ENCODE measurements around the gene MSI2.
A peak's percentile ranks its signal among the peaks of the same experiment; 100 is the strongest.

Gene MSI2

DNA sequence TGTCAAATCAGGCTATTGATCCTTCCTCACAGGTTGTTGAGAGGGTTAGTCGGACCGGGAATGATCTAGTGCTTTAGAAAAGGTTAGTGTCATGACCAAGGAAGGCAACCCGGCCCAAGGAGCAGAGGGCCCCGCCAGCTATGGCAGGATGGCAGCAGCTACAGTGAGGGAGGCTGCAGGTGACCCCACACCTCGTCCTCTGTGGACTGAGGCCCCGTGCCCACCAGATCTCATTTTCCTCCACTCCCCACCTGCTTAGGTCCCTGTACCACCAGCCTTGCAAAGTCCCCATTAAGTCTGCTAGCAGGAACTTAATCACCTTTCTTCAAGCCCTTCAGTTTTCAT is 381.3 kb downstream of the MSI2 start:
- H3K36me3 ChIP-seq = peaks cover 43% of the 10 kb centered on the region
- H3K4me3 ChIP-seq (ENCODE audit: low read depth, low read length) = no peak overlapping the region
- DNase-seq = no peak
- TF ChIP-seq, protein P1, sequence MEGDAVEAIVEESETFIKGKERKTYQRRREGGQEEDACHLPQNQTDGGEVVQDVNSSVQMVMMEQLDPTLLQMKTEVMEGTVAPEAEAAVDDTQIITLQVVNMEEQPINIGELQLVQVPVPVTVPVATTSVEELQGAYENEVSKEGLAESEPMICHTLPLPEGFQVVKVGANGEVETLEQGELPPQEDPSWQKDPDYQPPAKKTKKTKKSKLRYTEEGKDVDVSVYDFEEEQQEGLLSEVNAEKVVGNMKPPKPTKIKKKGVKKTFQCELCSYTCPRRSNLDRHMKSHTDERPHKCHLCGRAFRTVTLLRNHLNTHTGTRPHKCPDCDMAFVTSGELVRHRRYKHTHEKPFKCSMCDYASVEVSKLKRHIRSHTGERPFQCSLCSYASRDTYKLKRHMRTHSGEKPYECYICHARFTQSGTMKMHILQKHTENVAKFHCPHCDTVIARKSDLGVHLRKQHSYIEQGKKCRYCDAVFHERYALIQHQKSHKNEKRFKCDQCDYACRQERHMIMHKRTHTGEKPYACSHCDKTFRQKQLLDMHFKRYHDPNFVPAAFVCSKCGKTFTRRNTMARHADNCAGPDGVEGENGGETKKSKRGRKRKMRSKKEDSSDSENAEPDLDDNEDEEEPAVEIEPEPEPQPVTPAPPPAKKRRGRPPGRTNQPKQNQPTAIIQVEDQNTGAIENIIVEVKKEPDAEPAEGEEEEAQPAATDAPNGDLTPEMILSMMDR (IDR thresholded peaks at IDR 0.05; ENCODE audit: low read depth, low read length) = no peak
- no peaks in the 10 kb centered on the region for H3K27me3 ChIP-seq
- no peaks in the 10 kb centered on the region for H3K9me3 ChIP-seq
- peaks cover 33% of the 10 kb centered on the region for H3K4me1 ChIP-seq

- no peak overlapping the region for H3K4me3 ChIP-seq (ENCODE audit: low read depth, low read length)
- H3K9me3 ChIP-seq = no peaks in the 10 kb centered on the region
- TF ChIP-seq, protein P1 (IDR thresholded peaks at IDR 0.05; ENCODE audit: low read depth, low read length) = no peak
- no peak for DNase-seq
- no peaks in the 10 kb centered on the region for H3K27me3 ChIP-seq
- H3K36me3 ChIP-seq = peaks cover 41% of the 10 kb centered on the region
- H3K4me1 ChIP-seq = peaks cover 40% of the 10 kb centered on the region
These were observed 382.0 kb downstream of the MSI2 start for GRCh38 chr17:57638284-57638683.

GRCh38 chr17:57639381-57639780 is 383.1 kb downstream of the MSI2 start:
- H3K4me3 ChIP-seq (ENCODE audit: low read depth, low read length) = no peak overlapping the region
- no peaks in the 10 kb centered on the region for H3K27me3 ChIP-seq
- TF ChIP-seq, protein P1 (IDR thresholded peaks at IDR 0.05; ENCODE audit: low read depth, low read length) = no peak
- peaks cover 44% of the 10 kb centered on the region for H3K4me1 ChIP-seq
- no peaks in the 10 kb centered on the region for H3K9me3 ChIP-seq
- DNase-seq = peak; percentile 48
- peaks cover 31% of the 10 kb centered on the region for H3K36me3 ChIP-seq

- peaks cover 44% of the 10 kb centered on the region for H3K4me1 ChIP-seq
These were observed 383.8 kb downstream of the MSI2 start for GRCh38 chr17:57640079-57640478.

DNA sequence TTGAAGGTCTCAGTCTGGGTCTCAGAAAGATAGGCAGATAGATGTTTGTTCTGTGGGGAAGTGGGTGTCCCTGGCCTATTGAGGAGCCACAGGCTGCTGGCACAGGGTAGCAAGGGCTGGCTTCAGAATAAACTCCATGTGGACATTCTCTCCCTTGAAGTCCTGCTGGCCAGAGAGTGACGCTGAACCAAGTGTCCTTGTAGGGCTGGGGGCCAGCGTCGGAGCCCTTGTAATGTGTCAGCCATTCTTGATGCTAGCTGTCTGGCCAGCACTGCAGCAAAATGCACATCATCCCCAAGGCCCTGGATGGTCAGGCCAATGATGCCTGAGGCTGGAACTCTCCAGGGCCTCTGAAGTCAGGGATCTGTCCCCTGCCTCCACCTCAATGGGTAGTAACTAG is 385.4 kb downstream of the MSI2 start:
- Histone ChIP-seq H3K9me3 (no peaks in the 10 kb centered on the region), H3K4me3 (ENCODE audit: low read depth, low read length) (no peak overlapping the region), H3K36me3 (peaks cover 25% of the 10 kb centered on the region), H3K4me1 (peaks cover 29% of the 10 kb centered on the region), H3K27me3 (no peaks in the 10 kb centered on the region)
- no peak for DNase-seq
- TF ChIP-seq, protein P1 (IDR thresholded peaks at IDR 0.05; ENCODE audit: low read depth, low read length) = no peak

More at GRCh38 chr17:57640079-57640478, 383.8 kb downstream of the MSI2 start:
- no peak for DNase-seq
- no peaks in the 10 kb centered on the region for H3K9me3 ChIP-seq
- H3K36me3 ChIP-seq = peaks cover 31% of the 10 kb centered on the region
- no peak overlapping the region for H3K4me3 ChIP-seq (ENCODE audit: low read depth, low read length)
- no peaks in the 10 kb centered on the region for H3K27me3 ChIP-seq
- TF ChIP-seq, protein P1 (IDR thresholded peaks at IDR 0.05; ENCODE audit: low read depth, low read length) = no peak

DNA sequence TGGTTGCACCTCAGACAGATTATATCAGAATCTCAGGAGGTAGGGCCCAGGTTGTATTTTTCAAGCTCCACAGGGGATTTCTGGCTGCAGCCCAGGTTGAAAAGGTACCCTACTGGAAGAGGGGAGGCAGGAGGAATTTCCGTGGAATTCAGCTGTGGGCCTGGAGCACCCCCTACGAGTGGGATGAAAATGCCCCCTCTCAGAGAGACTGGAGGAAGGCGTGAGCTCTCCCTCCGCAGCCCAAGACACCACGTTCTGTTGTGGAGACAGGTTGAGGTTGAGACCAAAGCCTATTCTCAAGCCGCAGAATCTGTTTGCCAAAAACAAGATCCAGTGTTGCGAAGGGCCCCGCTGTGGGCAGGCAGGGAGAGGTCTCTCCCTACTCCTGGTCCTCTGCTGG is 386.7 kb downstream of the MSI2 start:
- Histone ChIP-seq H3K36me3 (peaks cover 18% of the 10 kb centered on the region), H3K9me3 (no peaks in the 10 kb centered on the region), H3K4me3 (ENCODE audit: low read depth, low read length) (no peak overlapping the region), H3K4me1 (peaks cover 29% of the 10 kb centered on the region), H3K27me3 (no peaks in the 10 kb centered on the region)
- no peak for DNase-seq
- TF ChIP-seq, protein P1 (IDR thresholded peaks at IDR 0.05; ENCODE audit: low read depth, low read length) = no peak
